ENCODE results near the gene FCGBP.
"Not testable (repeated sequence)": the region's sequence is repeated elsewhere in the genome, so short reads cannot be mapped to it uniquely, and the experiment has no call there.

Gene FCGBP

GRCh38 chr19:39917561-39918182, 16.8 kb downstream of the FCGBP start:
- DNase-seq (ENCODE audit: low read depth in 2 of 2) = no peak

GRCh38 chr19:39916851-39917396, 17.5 kb downstream of the FCGBP start:
- no peak for DNase-seq (ENCODE audit: low read depth in 2 of 2)

- no peak for DNase-seq (ENCODE audit: low read depth in 2 of 2)
These were observed 18.2 kb downstream of the FCGBP start for GRCh38 chr19:39916236-39916635.

- DNase-seq (ENCODE audit: low read depth in 2 of 2) = no peak
These were observed 18.6 kb downstream of the FCGBP start for GRCh38 chr19:39915848-39916215.

- no peak for DNase-seq (ENCODE audit: low read depth in 2 of 2)
These were observed 19.2 kb downstream of the FCGBP start for GRCh38 chr19:39915101-39915847.

GRCh38 chr19:39913682-39914333, 20.6 kb downstream of the FCGBP start:
- no peak for DNase-seq (ENCODE audit: low read depth in 2 of 2)

- no peak for DNase-seq (ENCODE audit: low read depth in 2 of 2)
These were observed 25.6 kb downstream of the FCGBP start for GRCh38 chr19:39908803-39909202.

GRCh38 chr19:39906820-39907611, 27.4 kb downstream of the FCGBP start:
- no peak for DNase-seq (ENCODE audit: low read depth in 2 of 2)

GRCh38 chr19:39906283-39906682, 28.2 kb downstream of the FCGBP start:
- no peak for DNase-seq (ENCODE audit: low read depth in 2 of 2)

GRCh38 chr19:39903486-39904091, 30.8 kb downstream of the FCGBP start:
- not testable (repeated sequence) for DNase-seq (ENCODE audit: low read depth in 2 of 2)

GRCh38 chr19:39902326-39902725, 32.1 kb downstream of the FCGBP start:
- not testable (repeated sequence) for DNase-seq (ENCODE audit: low read depth in 2 of 2)

GRCh38 chr19:39901681-39902080, 32.8 kb downstream of the FCGBP start:
- not testable (repeated sequence) for DNase-seq (ENCODE audit: low read depth in 2 of 2)

- DNase-seq (ENCODE audit: low read depth in 2 of 2) = not testable (repeated sequence)
These were observed 35.6 kb downstream of the FCGBP start for GRCh38 chr19:39898858-39899257.

- not testable (repeated sequence) for DNase-seq (ENCODE audit: low read depth in 2 of 2)
These were observed 36.8 kb downstream of the FCGBP start for GRCh38 chr19:39897511-39898245.

- not testable (repeated sequence) for DNase-seq (ENCODE audit: low read depth in 2 of 2)
These were observed 39.3 kb downstream of the FCGBP start for GRCh38 chr19:39895096-39895495.

GRCh38 chr19:39894236-39894606, 40.2 kb downstream of the FCGBP start:
- DNase-seq (ENCODE audit: low read depth in 2 of 2) = not testable (repeated sequence)

GRCh38 chr19:39893366-39894235, 40.8 kb downstream of the FCGBP start:
- not testable (repeated sequence) for DNase-seq (ENCODE audit: low read depth in 2 of 2)

- DNase-seq (ENCODE audit: low read depth in 2 of 2) = not testable (repeated sequence)
These were observed 41.9 kb downstream of the FCGBP start for GRCh38 chr19:39892506-39892902.

GRCh38 chr19:39891660-39892505, 42.6 kb downstream of the FCGBP start:
- DNase-seq (ENCODE audit: low read depth in 2 of 2) = not testable (repeated sequence)

All from fibroblast of skin of left biceps (primary cell).